ENCODE data around the gene TSPAN18.

DNA sequence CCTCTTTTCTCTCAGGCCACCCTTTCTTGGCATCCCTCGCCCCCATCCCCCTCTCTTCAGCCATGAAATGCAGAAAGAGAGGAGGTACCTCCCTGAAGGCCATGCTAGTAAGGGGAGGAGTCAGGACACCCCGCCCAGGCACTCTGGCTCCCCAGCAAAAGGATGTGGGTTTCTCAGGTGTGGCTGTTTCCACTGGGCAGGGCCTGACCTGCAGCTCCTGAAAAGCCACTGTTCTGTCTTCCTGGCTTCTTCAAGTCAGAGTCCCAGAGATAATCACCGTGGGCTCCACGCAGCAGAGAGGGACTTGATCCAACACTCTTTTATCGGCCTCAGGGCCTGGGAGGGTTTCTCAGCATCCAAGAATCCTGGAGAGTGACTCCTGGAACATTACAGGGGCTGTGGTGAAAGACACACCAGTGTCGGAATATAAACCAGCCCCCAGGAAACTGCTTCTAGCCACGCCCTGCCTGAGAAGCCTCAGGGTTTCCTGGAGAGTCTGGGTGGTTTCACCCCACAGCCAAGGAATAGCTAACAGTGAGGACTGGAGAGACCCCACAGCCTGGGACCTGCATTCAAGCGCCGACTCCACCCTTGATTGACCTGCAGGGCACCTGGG is 45.7 kb upstream of the TSPAN18 start:
- TF ChIP-seq POLR2AphosphoS5 (IDR thresholded peaks at IDR 0.05; ENCODE audit: borderline replicate concordance, low read depth, low read length) (no peak), EZH2 (IDR thresholded peaks at IDR 0.05) (no peak)

Data from SK-N-MC (cell line).